ENCODE measurements around the gene NR3C2. TPM values are rescaled to one million over a fixed set of nuclear protein-coding genes. Genes with fewer than 3 reads are reported as not detected.

The NR3C2 gene
- total RNA-seq, 1 donor from 2014 or later: 0.54 TPM

- H3K4me1 Mint-ChIP-seq (ENCODE audit: unreplicated experiment): peaks cover 5% of the 10 kb centered on the region
- H3K4me3 Mint-ChIP-seq (ENCODE audit: unreplicated experiment): no peak overlapping the region
- no peak for DNase-seq (ENCODE audit: low spot score)
- TF ChIP-seq CTCF (IDR thresholded peaks at IDR 0.05; ENCODE audit: unreplicated experiment): no peak
- peaks cover 2% of the 10 kb centered on the region for H3K27me3 Mint-ChIP-seq (ENCODE audit: unreplicated experiment)
- H3K9me3 Mint-ChIP-seq (ENCODE audit: unreplicated experiment): no peaks in the 10 kb centered on the region
- H3K36me3 Mint-ChIP-seq (ENCODE audit: low read depth, unreplicated experiment): no peaks in the 10 kb centered on the region
- no peak overlapping the region for H3K27ac Mint-ChIP-seq (ENCODE audit: unreplicated experiment)
Observed at GRCh38 chr4:148364525-148364924, 77.7 kb downstream of the NR3C2 start.

GRCh38 chr4:148359769-148360168 is 82.4 kb downstream of the NR3C2 start:
- DNase-seq (ENCODE audit: low spot score): no peak
- Mint-ChIP-seq H3K27ac (ENCODE audit: unreplicated experiment) (no peak overlapping the region), H3K36me3 (ENCODE audit: low read depth, unreplicated experiment) (no peaks in the 10 kb centered on the region), H3K27me3 (ENCODE audit: unreplicated experiment) (peaks cover 2% of the 10 kb centered on the region), H3K4me1 (ENCODE audit: unreplicated experiment) (peaks cover 10% of the 10 kb centered on the region), H3K4me3 (ENCODE audit: unreplicated experiment) (no peak overlapping the region), H3K9me3 (ENCODE audit: unreplicated experiment) (no peaks in the 10 kb centered on the region)
- no peak for TF ChIP-seq CTCF (IDR thresholded peaks at IDR 0.05; ENCODE audit: unreplicated experiment)

- DNase-seq (ENCODE audit: low spot score): no peak
- Mint-ChIP-seq H3K4me3 (ENCODE audit: unreplicated experiment) (no peak overlapping the region), H3K36me3 (ENCODE audit: low read depth, unreplicated experiment) (no peaks in the 10 kb centered on the region), H3K27me3 (ENCODE audit: unreplicated experiment) (no peaks in the 10 kb centered on the region), H3K27ac (ENCODE audit: unreplicated experiment) (no peak overlapping the region), H3K4me1 (ENCODE audit: unreplicated experiment) (peaks cover 10% of the 10 kb centered on the region), H3K9me3 (ENCODE audit: unreplicated experiment) (no peaks in the 10 kb centered on the region)
- TF ChIP-seq CTCF (IDR thresholded peaks at IDR 0.05; ENCODE audit: unreplicated experiment): no peak
Observed at GRCh38 chr4:148355442-148356123, 86.6 kb downstream of the NR3C2 start.

- no peak for DNase-seq (ENCODE audit: low spot score)
- Mint-ChIP-seq H3K27ac (ENCODE audit: unreplicated experiment) (no peak overlapping the region), H3K4me3 (ENCODE audit: unreplicated experiment) (no peak overlapping the region), H3K4me1 (ENCODE audit: unreplicated experiment) (peaks cover 5% of the 10 kb centered on the region), H3K27me3 (ENCODE audit: unreplicated experiment) (no peaks in the 10 kb centered on the region), H3K9me3 (ENCODE audit: unreplicated experiment) (no peaks in the 10 kb centered on the region), H3K36me3 (ENCODE audit: low read depth, unreplicated experiment) (no peaks in the 10 kb centered on the region)
- no peak for TF ChIP-seq CTCF (IDR thresholded peaks at IDR 0.05; ENCODE audit: unreplicated experiment)
Observed at GRCh38 chr4:148354186-148354585, 88.0 kb downstream of the NR3C2 start.

GRCh38 chr4:148353571-148353970 is 88.6 kb downstream of the NR3C2 start:
- DNase-seq (ENCODE audit: low spot score): no peak
- H3K4me3 Mint-ChIP-seq (ENCODE audit: unreplicated experiment): no peak overlapping the region
- no peak overlapping the region for H3K27ac Mint-ChIP-seq (ENCODE audit: unreplicated experiment)
- no peaks in the 10 kb centered on the region for H3K36me3 Mint-ChIP-seq (ENCODE audit: low read depth, unreplicated experiment)
- no peak for TF ChIP-seq CTCF (IDR thresholded peaks at IDR 0.05; ENCODE audit: unreplicated experiment)
- no peaks in the 10 kb centered on the region for H3K9me3 Mint-ChIP-seq (ENCODE audit: unreplicated experiment)
- peaks cover 5% of the 10 kb centered on the region for H3K4me1 Mint-ChIP-seq (ENCODE audit: unreplicated experiment)
- H3K27me3 Mint-ChIP-seq (ENCODE audit: unreplicated experiment): no peaks in the 10 kb centered on the region
